ENCODE results near the gene DCDC2. TPM values are rescaled to one million over a fixed set of nuclear protein-coding genes. Genes with fewer than 3 reads are reported as not detected.
"Not testable (repeated sequence)": the region's sequence is repeated elsewhere in the genome, so short reads cannot be mapped to it uniquely, and the experiment has no call there.

The DCDC2 gene
- total and polyA plus RNA-seq, 7 donors = under 0.01 to 1.6 (median 0.53) TPM; not detected in 3

GRCh38 chr6:24242924-24243323, 114.9 kb downstream of the DCDC2 start:
- Histone ChIP-seq H3K36me3 (no peaks in the 10 kb centered on the region), H3K27ac (no peak overlapping the region), H3K9me3 (no peaks in the 10 kb centered on the region), H3K4me3 (no peak overlapping the region), H3K4me1 (peaks cover 0 to 27% (median 24%) of the 10 kb centered on the region in 4 donors), H3K27me3 (no peaks in the 10 kb centered on the region)
- no peak for DNase-seq
- intact Hi-C loops (cut with DNase I) = no loop called here
- WGBS, 2 donors = 65 to 74% methylated on average over 1 of the region's 1 CpG
- TF ChIP-seq POLR2AphosphoS5 (IDR thresholded peaks at IDR 0.05) = peak in 3 of 4 donors; percentile 31 to 82 (median 81)
- TF ChIP-seq CTCF (IDR thresholded peaks at IDR 0.05) = no peak
- TF ChIP-seq EP300 (IDR thresholded peaks at IDR 0.05) = peak in 1 of 4 donors; percentile 21

- intact Hi-C loops (cut with DNase I); H3K9me3 ChIP-seq; H3K4me3 ChIP-seq; DNase-seq; H3K36me3 ChIP-seq; H3K27me3 ChIP-seq; H3K27ac ChIP-seq: not testable (repeated sequence)
- 78 to 87% methylated on average over 1 of the region's 1 CpG for WGBS, 2 donors
- H3K4me1 ChIP-seq = peaks cover 0 to 27% (median 24%) of the 10 kb centered on the region in 4 donors
Observed at GRCh38 chr6:24241779-24242178, 116.1 kb downstream of the DCDC2 start.

- Histone ChIP-seq H3K27me3 (no peaks in the 10 kb centered on the region), H3K9me3 (no peaks in the 10 kb centered on the region), H3K4me3 (no peak overlapping the region), H3K27ac (no peak overlapping the region), H3K4me1 (peaks cover 0 to 27% (median 24%) of the 10 kb centered on the region in 4 donors), H3K36me3 (no peaks in the 10 kb centered on the region)
- intact Hi-C loops (cut with DNase I) = no loop called here
- TF ChIP-seq POLR2A (IDR thresholded peaks at IDR 0.05) (no peak), CTCF (IDR thresholded peaks at IDR 0.05) (no peak), POLR2AphosphoS5 (IDR thresholded peaks at IDR 0.05) (no peak), EP300 (IDR thresholded peaks at IDR 0.05) (no peak)
- DNase-seq = no peak
- 15 to 64% methylated on average over 2 of the region's 2 CpGs for WGBS, 2 donors
Observed at GRCh38 chr6:24240943-24241342, 116.9 kb downstream of the DCDC2 start.

GRCh38 chr6:24240380-24240928, 117.4 kb downstream of the DCDC2 start:
- H3K27ac ChIP-seq = no peak overlapping the region
- no peaks in the 10 kb centered on the region for H3K27me3 ChIP-seq
- 49 to 81% methylated on average over 3 of the region's 3 CpGs for WGBS, 2 donors
- H3K9me3 ChIP-seq = no peaks in the 10 kb centered on the region
- H3K4me1 ChIP-seq = peaks cover 0 to 27% (median 23%) of the 10 kb centered on the region in 4 donors
- H3K36me3 ChIP-seq = no peaks in the 10 kb centered on the region
- no peak overlapping the region for H3K4me3 ChIP-seq
- no peak for DNase-seq
- intact Hi-C loops (cut with DNase I) = no loop called here
- TF ChIP-seq POLR2A (IDR thresholded peaks at IDR 0.05) (no peak), EP300 (IDR thresholded peaks at IDR 0.05) (no peak), CTCF (IDR thresholded peaks at IDR 0.05) (no peak), POLR2AphosphoS5 (IDR thresholded peaks at IDR 0.05) (no peak)

- no peaks in the 10 kb centered on the region for H3K36me3 ChIP-seq
- TF ChIP-seq POLR2AphosphoS5 (IDR thresholded peaks at IDR 0.05) = no peak
- TF ChIP-seq CTCF (IDR thresholded peaks at IDR 0.05) = no peak
- TF ChIP-seq POLR2A (IDR thresholded peaks at IDR 0.05) = no peak
- TF ChIP-seq EP300 (IDR thresholded peaks at IDR 0.05) = no peak
- H3K27ac ChIP-seq = no peak overlapping the region
- H3K9me3 ChIP-seq = no peaks in the 10 kb centered on the region
- H3K4me3 ChIP-seq = no peak overlapping the region
- peaks cover 0 to 15% (median 7%) of the 10 kb centered on the region in 4 donors for H3K4me1 ChIP-seq
- intact Hi-C loops (cut with DNase I) = no loop called here
- WGBS, 2 donors = 97 to 98% methylated on average over 3 of the region's 3 CpGs
- no peaks in the 10 kb centered on the region for H3K27me3 ChIP-seq
- no peak for DNase-seq
Observed at GRCh38 chr6:24238700-24239099, 119.2 kb downstream of the DCDC2 start.

GRCh38 chr6:24236779-24237178, 121.1 kb downstream of the DCDC2 start:
- H3K36me3 ChIP-seq; H3K27me3 ChIP-seq; H3K4me1 ChIP-seq; H3K4me3 ChIP-seq; H3K9me3 ChIP-seq; intact Hi-C loops (cut with DNase I); DNase-seq; H3K27ac ChIP-seq: not testable (repeated sequence)
- 89 to 96% methylated on average over 3 of the region's 3 CpGs for WGBS, 2 donors

All from sigmoid colon (tissue), 7 donors.